Activated T-helper 1 cell treated with anti-CD3 and anti-CD28 coated beads, Interleukin-12 subunit alpha, Interleukin-12 subunit beta, Interleukin-2, Interleukin-4 antibody, amounts not matched to agents 30 ng/mL and 10 ng/mL and 1 ng/mL, durations not matched to agents 14 hours and 24 hours and 36 hours (primary cell): ENCODE data around the gene UBA6. TPM values are rescaled to one million over a fixed set of nuclear protein-coding genes. Genes with fewer than 3 reads are reported as not detected.

ENCODE experiments used
- total RNA-seq: library from RNA; stranded (reverse); gene quantifications from 2 replicates; pipeline ENCODE4 v1.2.3, GENCODE V29; 2022

UBA6 gene
- total RNA-seq, 1 donor from 2014 or later = 78.5 TPM

Other genes with a start within 250 kb of the UBA6 start
- 27.7 and 29.2 TPM in 2 replicates for gene CENPC, start 155.7 kb downstream of the UBA6 start, total RNA-seq
- gene STAP1, start 142.4 kb downstream of the UBA6 start, total RNA-seq = 19.2 and 19.7 TPM in 2 replicates
- gene GNRHR, start 53.2 kb upstream of the UBA6 start, total RNA-seq = not detected in 2 replicates
- gene TMPRSS11D, start 182.8 kb upstream of the UBA6 start, total RNA-seq = not detected in 2 replicates